Measurements from ENCODE around the gene SBF2.

Gene SBF2

DNA sequence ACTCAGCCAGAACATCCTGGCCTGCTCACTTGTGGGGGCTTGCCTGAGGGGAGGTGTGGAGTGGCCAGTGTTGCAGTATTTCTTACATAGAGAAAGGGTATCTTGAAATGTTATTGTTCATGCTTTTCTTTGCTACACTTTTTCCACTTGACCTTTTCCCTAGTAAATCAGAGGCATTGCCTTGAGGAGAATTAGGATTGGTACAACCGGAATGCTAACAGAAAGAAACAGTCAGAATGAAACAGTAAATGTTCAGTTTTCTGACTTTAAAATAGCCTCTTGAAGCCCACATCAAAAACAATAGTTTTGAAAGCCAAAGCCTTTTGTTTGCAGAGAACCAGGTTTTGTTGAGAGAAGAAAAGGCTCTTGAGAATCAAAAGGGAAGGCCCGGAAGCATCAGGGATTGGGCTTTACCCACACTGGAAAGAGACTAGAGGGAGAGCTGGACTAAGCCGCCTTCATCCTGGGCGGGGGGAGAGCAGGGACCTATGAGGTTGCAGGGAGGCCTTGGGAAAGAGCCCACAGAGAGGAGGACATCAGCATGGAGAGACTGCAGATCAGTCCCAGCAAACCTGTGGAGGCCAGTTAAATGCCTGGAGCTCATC is 23.2 kb upstream of the SBF2 start:
- no peak for DNase-seq

DNA sequence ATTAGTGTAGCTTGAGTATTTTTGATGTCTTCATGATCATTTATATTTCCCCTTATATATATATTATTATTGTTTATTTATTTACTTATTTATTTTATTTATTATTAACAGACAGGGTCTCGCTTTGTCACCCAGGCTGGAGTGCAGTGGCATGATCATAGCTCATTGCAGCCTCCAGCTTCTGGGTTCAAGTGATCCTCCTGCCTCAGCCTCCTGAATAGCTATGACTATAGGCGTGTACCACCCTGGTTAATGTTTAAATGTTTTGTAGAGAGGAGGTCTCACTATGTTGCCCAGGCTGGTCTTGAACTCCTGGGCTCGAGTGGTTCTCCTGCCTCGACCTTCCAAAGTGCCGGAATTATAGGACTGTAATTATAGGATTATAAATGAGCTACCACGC is 21.1 kb upstream of the SBF2 start:
- no peak for DNase-seq

- DNase-seq, result peak; percentile 40
Observed at GRCh38 chr11:10314199-10315072, 20.4 kb upstream of the SBF2 start.

GRCh38 chr11:10311802-10312201 is 17.8 kb upstream of the SBF2 start:
- DNase-seq, result no peak

- peak; percentile 51 for DNase-seq
Observed at GRCh38 chr11:10310301-10310841, 16.4 kb upstream of the SBF2 start.

- peak; percentile 75 for DNase-seq
Observed at GRCh38 chr11:10309163-10310093, 15.4 kb upstream of the SBF2 start.

- peak; percentile 24 for DNase-seq
Observed at GRCh38 chr11:10308201-10308954, 14.4 kb upstream of the SBF2 start.

GRCh38 chr11:10307400-10308200 is 13.6 kb upstream of the SBF2 start:
- peak; percentile 95 for DNase-seq

GRCh38 chr11:10307022-10307399 is 13.0 kb upstream of the SBF2 start:
- no peak for DNase-seq

DNA sequence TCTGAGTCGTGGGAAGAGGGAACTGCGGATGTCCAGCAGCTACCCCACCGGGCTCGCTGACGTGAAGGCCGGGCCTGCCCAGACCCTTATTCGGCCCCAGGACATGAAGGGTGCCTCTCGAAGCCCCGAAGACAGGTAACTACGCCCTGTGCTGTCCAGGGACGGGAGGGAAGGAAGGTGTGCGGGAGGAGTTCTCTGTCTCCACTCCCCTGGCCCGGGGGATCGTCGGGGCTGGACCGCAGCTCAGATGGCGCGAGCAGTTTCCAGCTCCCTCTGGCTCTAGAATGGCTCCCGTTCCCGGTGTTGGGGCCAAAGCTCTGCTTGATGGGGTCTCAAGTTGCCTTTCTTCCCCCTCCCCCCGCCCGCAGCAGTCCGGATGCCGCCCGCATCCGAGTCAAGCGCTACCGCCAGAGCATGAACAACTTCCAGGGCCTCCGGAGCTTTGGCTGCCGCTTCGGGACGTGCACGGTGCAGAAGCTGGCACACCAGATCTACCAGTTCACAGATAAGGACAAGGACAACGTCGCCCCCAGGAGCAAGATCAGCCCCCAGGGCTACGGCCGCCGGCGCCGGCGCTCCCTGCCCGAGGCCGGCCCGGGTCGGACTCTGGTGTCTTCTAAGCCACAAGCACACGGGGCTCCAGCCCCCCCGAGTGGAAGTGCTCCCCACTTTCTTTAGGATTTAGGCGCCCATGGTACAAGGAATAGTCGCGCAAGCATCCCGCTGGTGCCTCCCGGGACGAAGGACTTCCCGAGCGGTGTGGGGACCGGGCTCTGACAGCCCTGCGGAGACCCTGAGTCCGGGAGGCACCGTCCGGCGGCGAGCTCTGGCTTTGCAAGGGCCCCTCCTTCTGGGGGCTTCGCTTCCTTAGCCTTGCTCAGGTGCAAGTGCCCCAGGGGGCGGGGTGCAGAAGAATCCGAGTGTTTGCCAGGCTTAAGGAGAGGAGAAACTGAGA is 12.2 kb upstream of the SBF2 start:
- peak; percentile 34 for DNase-seq

DNA sequence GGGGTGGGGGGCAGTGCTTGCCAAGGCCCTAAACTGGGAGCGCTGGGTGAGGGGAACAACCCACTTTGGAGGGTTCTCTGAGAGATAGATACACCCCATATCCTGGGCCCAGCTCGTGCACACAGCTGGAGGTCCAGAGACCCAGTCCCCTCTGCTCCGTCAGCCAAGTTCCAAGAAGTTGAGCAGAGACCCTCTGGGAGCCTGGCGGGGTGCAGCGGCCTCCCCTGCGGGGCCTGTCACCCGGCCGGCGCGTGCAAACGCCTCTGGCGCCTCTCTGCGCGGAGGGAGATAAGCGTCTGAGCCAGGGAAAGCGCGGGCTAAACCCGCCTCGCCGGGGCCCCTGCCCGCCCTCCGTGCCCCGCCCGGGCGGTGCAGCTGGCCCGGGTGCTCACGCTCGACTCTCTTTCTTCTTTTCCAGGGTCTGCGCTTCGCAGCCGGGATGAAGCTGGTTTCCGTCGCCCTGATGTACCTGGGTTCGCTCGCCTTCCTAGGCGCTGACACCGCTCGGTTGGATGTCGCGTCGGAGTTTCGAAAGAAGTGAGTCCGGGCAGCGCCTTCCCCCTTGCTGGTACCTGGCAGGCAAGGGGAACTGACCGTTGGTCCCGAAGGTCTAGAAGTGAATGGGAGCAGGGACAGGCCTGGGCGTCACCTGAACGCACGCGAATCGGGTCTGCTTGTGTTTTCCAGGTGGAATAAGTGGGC is 11.4 kb upstream of the SBF2 start:
- DNase-seq, result peak; percentile 27

DNA sequence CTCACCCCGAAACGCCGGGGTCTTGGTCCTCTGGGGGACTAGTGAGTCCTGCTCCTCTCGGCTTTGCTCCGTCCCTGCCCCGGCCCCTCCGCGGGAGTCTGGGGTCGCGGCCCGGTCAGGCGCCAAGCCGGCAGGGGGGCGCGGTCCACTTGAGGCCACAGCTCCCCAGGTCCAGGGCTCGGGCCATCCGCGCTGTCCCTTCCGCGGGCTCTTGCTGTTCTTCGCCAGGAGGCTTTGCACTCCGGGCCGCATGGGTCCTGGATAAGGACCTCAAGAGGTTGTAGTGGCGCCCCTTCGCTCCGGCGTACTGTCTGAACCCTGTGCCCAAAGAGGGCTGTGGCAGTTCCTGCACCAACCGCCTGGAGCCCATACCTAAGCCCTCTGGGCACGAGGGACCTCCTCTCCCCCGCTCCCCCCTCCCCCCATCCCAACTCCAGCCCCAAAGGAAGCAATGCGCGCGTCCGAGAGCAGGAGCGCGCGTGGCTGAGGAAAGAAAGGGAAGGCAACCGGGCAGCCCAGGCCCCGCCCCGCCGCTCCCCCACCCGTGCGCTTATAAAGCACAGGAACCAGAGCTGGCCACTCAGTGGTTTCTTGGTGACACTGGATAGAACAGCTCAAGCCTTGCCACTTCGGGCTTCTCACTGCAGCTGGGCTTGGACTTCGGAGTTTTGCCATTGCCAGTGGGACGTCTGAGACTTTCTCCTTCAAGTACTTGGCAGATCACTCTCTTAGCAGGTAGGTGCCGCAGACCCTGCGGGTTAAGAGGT is 10.7 kb upstream of the SBF2 start, which contains the start of gene ADM:
TSS of gene ADM (plus strand) at position 579 of the 767 bp plus-strand sequence. CDS start 628 bp downstream, outside the sequence.
- peak; percentile 97 for DNase-seq

DNA sequence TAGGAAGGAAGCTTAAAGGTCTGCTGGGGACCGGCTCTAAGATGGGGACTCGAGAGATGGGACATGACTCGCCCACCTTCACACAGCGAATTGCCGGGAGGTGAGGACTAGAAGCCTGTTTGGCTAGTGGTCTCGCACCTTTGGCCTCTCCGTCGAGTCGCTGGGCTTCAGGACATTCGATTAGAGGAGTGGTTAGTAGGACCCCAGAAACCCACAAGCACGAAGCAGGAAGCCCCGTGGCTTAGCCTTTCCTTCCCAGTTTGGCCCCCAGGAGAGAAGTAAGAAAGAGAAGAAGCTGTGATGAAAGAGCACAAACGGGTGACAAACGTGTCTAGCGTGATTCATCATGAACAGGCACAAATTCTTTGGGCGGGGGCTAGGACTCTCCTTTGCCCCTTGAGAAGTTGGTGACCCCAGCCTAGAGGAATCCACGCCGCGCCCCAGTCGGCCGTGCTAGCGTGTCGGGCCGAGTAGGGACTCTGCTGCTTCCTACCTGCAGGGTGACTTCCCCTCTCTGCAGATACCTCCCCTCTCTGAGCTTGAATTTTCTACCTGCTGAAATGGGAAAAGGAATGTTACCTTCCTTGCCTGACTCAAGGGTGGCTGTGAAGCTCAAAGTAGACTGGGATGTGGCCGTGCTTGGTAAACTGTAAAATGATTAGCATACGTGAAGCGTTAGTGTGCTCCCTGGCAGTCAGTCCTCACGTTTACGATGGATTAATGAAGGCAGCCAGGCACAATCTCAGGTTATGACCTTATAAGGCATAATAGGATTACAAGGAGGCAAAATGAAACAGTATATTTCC is 9.7 kb upstream of the SBF2 start:
- DNase-seq, result peak; percentile 80

DNA sequence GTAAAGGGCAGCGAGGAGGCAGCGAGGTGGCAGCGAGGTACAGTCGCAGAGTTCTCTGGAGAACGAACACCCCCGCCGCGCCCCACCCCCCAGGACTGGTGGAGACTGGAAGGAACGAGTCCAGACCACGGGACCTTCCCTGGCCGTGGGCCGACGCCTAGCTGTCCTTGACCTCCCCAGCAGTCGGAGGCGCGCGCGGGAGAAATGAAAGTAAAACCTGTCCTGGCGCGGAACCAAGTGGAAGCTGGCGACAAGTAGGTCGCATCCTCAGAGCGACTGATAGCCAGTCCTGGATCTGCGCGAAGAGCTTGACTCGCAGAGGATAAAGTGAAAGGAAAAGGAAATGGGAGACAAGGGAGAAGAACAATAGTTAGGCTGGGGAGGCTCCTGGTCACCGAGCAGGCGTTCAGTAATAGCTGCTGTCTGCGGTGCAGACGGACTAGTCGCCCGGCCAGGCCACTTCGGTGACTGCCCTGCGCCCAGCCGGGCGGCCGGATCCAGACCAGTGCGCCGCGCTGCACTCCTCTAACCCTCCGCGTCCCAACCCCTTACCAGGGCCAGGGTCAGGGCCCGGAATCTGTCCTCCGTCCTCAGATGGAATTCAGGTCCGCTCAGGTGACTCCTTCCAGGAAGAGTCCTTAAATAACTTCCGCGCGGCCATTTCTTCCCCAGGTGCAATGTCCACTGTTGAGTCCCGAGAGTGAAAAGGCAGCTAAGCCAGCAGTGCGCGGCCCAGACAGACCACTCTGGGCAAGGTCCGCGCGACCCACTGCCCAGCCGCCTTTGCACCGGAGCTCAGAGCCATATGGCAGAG is 8.9 kb upstream of the SBF2 start:
- peak; percentile 65 for DNase-seq

- DNase-seq, result no peak
Observed at GRCh38 chr11:10302359-10302743, 8.3 kb upstream of the SBF2 start.

- peak; percentile 95 for DNase-seq
Observed at GRCh38 chr11:10301656-10302358, 7.8 kb upstream of the SBF2 start.
